Smooth muscle cell (in vitro differentiated cells): Measurements from ENCODE around the gene DOK6. TPM values are rescaled to one million over a fixed set of nuclear protein-coding genes. Genes with fewer than 3 reads are reported as not detected.

Experiments used
- DNase-seq: peaks from one replicate; lab custom pipeline; 2025; ENCODE audit not compliant: unreplicated experiment; lab: John Stamatoyannopoulos, UW
- H2AFZ ChIP-seq: fragments of 200-600 bp; sonication (generic); 2 replicates; pipeline ENCODE4 v1.6.0; 2016; ENCODE audit warnings: antibody characterized with exemption, low read depth, mild to moderate bottlenecking
- H3F3A ChIP-seq: fragments of 200-600 bp; sonication (generic); 2 replicates; pipeline ENCODE4 v1.6.0; 2017; ENCODE audit warnings: antibody characterized with exemption, low read depth
- H3K27ac ChIP-seq: fragments of 200-600 bp; sonication (generic); 2 replicates; pipeline ENCODE4 v1.5.1; 2016; ENCODE audit warnings: low read depth, mild to moderate bottlenecking
- H3K27me3 ChIP-seq: fragments of 200-600 bp; sonication (generic); 2 replicates; pipeline ENCODE4 v1.6.1; 2016; ENCODE audit warnings: low read depth, mild to moderate bottlenecking
- H3K36me3 ChIP-seq: fragments of 200-600 bp; sonication (generic); 2 replicates; pipeline ENCODE4 v1.5.1; 2016; ENCODE audit warnings: low read depth
- H3K4me1 ChIP-seq: fragments of 200-600 bp; sonication (generic); 2 replicates; pipeline ENCODE4 v1.5.1; 2016; ENCODE audit warnings: low read depth
- H3K4me2 ChIP-seq: fragments of 200-600 bp; sonication (generic); 2 replicates; pipeline ENCODE4 v1.6.0; 2016; ENCODE audit warnings: mild to moderate bottlenecking
- H3K4me3 ChIP-seq: fragments of 200-600 bp; sonication (generic); 2 replicates; pipeline ENCODE4 v1.5.1; 2016; ENCODE audit warnings: mild to moderate bottlenecking
- H3K79me2 ChIP-seq: fragments of 200-600 bp; sonication (generic); 2 replicates; pipeline ENCODE4 v1.6.0; 2016; ENCODE audit warnings: low read depth, mild to moderate bottlenecking
- H3K9ac ChIP-seq: fragments of 200-600 bp; sonication (generic); 2 replicates; pipeline ENCODE4 v1.6.0; 2016; ENCODE audit warnings: low read depth
- H3K9me3 ChIP-seq: fragments of 200-600 bp; sonication (generic); replicated peaks from 2 replicates; pipeline ENCODE4 v1.5.1; 2016; ENCODE audit warnings: low read depth
- H4K20me1 ChIP-seq: fragments of 200-600 bp; sonication (generic); 2 replicates; pipeline ENCODE4 v1.6.0; 2016; ENCODE audit warnings: low read depth
- WGBS: methylation state at CpG from one replicate; pipeline ENCODE4 v1.1.7; 2016; ENCODE audit warnings: low lambda C conversion rate; 5-methylcytosine and 5-hydroxymethylcytosine counted together
- polyA plus RNA-seq: library from polyadenylated mRNA; unstranded; fragments of >200 nt; fragmentation: Nextera tagmentation; extraction: Ambion mirVana; gene quantifications from 2 replicates; pipeline ENCODE4 v1.2.1, GENCODE V29; 2016
- total RNA-seq: library from RNA; depleted of rRNA; stranded (reverse); fragments of >200 nt; gene quantifications from 2 replicates; pipeline ENCODE4 v1.2.3, GENCODE V29; 2014
- TF ChIP-seq, protein P1 (sequence below): fragments of 200-600 bp; sonication (generic); IDR thresholded peaks from 2 replicates; pipeline ENCODE4 v1.5.1; 2017; ENCODE audit warnings: borderline replicate concordance, mild to moderate bottlenecking, antibody characterized with exemption; ENCODE audit not compliant: insufficient read depth, poor library complexity, severe bottlenecking

The DOK6 gene
- total and polyA plus RNA-seq, 2 experiments from 2014 or later = 7.2 to 21.4 TPM

DNA sequence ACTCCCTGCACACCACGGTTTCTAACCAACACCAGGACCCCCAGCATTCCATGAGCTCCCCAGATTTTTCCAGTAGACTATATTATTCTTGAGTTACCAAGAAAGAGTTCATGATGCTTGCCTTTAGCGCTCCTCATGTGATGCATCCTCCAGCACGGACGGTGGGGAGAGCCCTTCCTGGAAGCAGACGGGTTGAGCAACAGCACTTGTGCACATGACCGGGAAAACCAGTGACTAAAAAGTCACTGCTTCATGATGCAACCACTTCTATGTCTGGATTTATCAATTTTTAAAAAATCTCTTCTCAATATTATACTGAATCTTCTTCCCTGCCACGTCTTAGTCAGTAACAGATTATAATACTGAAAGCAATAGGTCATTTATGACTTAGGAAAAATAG is 20.4 kb upstream of the DOK6 start:
- Histone ChIP-seq H3K9me3 (no peaks in the 10 kb centered on the region), H3K36me3 (no peaks in the 10 kb centered on the region), H3K27me3 (no peaks in the 10 kb centered on the region), H3K4me1 (no peaks in the 10 kb centered on the region), H3K27ac (no peak overlapping the region), H3K4me2 (no peak overlapping the region), H3F3A (no peaks in the 10 kb centered on the region), H3K4me3 (no peak overlapping the region), H2AFZ (no peak overlapping the region), H4K20me1 (no peaks in the 10 kb centered on the region), H3K79me2 (no peaks in the 10 kb centered on the region), H3K9ac (no peak overlapping the region)
- WGBS = 87% methylated on average over 7 of the region's 7 CpGs
- DNase-seq = no peak
- TF ChIP-seq, protein P1, sequence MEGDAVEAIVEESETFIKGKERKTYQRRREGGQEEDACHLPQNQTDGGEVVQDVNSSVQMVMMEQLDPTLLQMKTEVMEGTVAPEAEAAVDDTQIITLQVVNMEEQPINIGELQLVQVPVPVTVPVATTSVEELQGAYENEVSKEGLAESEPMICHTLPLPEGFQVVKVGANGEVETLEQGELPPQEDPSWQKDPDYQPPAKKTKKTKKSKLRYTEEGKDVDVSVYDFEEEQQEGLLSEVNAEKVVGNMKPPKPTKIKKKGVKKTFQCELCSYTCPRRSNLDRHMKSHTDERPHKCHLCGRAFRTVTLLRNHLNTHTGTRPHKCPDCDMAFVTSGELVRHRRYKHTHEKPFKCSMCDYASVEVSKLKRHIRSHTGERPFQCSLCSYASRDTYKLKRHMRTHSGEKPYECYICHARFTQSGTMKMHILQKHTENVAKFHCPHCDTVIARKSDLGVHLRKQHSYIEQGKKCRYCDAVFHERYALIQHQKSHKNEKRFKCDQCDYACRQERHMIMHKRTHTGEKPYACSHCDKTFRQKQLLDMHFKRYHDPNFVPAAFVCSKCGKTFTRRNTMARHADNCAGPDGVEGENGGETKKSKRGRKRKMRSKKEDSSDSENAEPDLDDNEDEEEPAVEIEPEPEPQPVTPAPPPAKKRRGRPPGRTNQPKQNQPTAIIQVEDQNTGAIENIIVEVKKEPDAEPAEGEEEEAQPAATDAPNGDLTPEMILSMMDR = no peak

DNA sequence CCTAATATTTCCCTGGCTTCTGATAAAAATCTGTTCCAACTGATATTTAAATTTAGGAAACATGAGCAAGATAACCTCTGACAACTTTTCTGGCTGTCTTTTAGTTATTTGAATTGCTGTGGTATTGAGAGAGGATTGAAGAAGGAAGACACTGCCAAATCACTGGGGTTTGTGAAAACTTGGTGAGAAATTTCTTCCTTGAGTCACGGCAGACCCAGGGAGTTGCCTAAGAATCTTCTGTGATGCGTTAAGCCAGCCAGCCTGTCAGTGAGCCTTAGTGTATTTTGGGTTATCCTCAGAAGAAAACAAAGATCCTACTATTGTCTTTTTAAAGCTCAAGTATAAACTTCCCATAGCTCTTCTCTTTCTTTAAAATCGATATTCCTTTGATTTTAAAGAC is 17.5 kb upstream of the DOK6 start:
- Histone ChIP-seq H3K4me1 (peaks cover 3% of the 10 kb centered on the region), H3K27me3 (no peaks in the 10 kb centered on the region), H4K20me1 (no peaks in the 10 kb centered on the region), H2AFZ (no peak overlapping the region), H3F3A (no peaks in the 10 kb centered on the region), H3K36me3 (no peaks in the 10 kb centered on the region), H3K4me2 (no peak overlapping the region), H3K9me3 (no peaks in the 10 kb centered on the region), H3K9ac (no peak overlapping the region), H3K27ac (no peak overlapping the region), H3K79me2 (no peaks in the 10 kb centered on the region), H3K4me3 (no peak overlapping the region)
- TF ChIP-seq, protein P1 = no peak
- no peak for DNase-seq
- WGBS = 42% methylated on average over 3 of the region's 3 CpGs

DNA sequence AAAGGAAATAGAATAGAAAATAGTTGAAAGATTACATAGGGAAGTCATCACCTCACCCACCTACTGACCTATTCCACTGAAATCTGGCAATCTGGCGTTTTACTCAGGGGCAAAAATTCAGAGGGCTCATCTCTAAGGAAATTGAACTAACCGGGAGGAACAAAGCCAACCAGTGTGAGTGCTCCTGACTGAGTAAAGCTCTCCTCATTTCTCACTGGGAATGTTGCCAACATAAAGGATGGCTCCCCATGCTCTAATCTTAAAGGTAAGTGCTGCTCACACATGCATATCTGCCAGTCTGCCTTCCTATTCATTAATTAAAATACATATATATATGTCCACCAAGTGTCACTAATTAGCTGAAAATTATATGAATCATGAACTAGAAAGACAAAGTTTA is 13.5 kb upstream of the DOK6 start:
- no peaks in the 10 kb centered on the region for H3F3A ChIP-seq

DNA sequence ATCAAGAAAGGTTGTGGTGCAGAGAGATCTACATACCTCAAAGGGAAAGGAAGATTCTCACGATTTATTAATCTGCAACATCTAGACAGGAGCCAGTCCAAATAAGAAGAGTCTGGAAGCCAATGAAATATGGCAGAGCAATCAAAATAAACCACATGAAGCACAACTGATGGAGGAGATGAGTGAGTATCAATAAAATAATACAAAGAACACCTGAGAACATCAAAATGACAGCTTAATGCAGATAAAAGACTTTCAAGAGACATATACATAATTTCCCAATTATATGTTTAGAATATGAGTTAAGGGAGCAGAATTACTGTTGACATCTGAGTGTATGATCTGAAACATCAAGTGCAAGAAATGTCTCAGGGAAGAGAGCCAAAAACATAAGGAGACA is 12.5 kb upstream of the DOK6 start:
- H3K9ac ChIP-seq = no peak overlapping the region
- no peaks in the 10 kb centered on the region for H3K79me2 ChIP-seq
- H4K20me1 ChIP-seq = no peaks in the 10 kb centered on the region
- no peaks in the 10 kb centered on the region for H3F3A ChIP-seq
- no peak overlapping the region for H3K4me2 ChIP-seq
- no peak overlapping the region for H3K4me3 ChIP-seq
- H3K9me3 ChIP-seq = no peaks in the 10 kb centered on the region
- no peak overlapping the region for H3K27ac ChIP-seq
- no peak for DNase-seq
- H3K27me3 ChIP-seq = no peaks in the 10 kb centered on the region
- WGBS = 100% methylated on average over 1 of the region's 1 CpG
- H3K4me1 ChIP-seq = peaks cover 3% of the 10 kb centered on the region
- no peaks in the 10 kb centered on the region for H3K36me3 ChIP-seq
- H2AFZ ChIP-seq = no peak overlapping the region
- TF ChIP-seq, protein P1 = no peak

More for the DNA sequence above, 13.5 kb upstream of the DOK6 start:
- TF ChIP-seq, protein P1 = no peak
- Histone ChIP-seq H3K36me3 (no peaks in the 10 kb centered on the region), H3K4me1 (peaks cover 3% of the 10 kb centered on the region), H3K9ac (no peak overlapping the region), H2AFZ (no peak overlapping the region), H3K4me2 (no peak overlapping the region), H3K4me3 (no peak overlapping the region), H3K9me3 (no peaks in the 10 kb centered on the region), H3K27me3 (no peaks in the 10 kb centered on the region), H3K79me2 (no peaks in the 10 kb centered on the region), H4K20me1 (no peaks in the 10 kb centered on the region), H3K27ac (no peak overlapping the region)
- DNase-seq = no peak
- WGBS = 61% methylated on average over 2 of the region's 2 CpGs
